ENCODE results near the gene LILRA5.

DNA sequence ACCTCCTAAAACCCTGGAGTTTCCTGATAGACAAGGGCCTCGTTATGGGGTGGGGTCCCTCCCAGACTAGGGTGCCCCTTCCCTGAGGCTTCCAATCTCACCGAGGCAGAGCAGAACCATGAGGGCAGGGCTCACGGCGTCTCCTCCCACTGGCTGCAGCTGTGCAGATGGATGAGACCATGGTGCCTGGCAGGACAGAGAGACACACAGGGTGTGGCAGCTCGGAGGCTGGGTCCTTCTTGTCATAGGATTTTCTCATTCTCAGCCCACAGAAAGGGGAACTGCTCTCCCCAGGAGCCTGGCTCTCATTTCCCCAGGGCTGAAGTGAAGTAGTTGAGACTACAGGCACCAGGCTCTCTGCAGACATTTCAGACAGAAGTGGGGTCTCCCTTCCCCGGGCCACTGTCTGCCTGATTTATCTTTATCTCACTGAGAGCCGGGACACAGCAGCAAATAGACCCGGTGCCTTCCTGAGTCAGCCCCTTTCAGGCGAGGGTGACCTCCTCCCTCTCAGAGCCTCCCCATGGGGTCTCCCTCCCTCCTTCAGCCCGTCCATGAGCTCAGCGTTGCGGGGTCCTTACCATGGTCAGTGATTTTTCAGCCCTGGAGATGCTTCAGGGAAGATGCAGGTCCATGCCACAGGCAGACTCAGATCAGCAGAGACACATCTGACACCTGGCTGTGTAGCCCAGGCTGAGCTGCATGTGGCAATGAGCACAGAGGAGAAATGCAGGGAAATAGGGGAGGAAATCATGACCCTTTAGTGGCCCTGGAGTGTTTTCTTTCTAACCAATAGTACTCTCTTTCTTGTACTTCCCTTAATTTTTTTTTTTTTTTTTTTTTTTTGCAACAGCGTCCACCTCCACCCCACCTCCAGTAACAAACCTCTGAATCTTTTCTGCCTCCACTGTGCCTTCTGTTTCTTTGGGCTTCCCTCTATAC lies at the start of gene LILRA5:
- TF ChIP-seq, protein P1, sequence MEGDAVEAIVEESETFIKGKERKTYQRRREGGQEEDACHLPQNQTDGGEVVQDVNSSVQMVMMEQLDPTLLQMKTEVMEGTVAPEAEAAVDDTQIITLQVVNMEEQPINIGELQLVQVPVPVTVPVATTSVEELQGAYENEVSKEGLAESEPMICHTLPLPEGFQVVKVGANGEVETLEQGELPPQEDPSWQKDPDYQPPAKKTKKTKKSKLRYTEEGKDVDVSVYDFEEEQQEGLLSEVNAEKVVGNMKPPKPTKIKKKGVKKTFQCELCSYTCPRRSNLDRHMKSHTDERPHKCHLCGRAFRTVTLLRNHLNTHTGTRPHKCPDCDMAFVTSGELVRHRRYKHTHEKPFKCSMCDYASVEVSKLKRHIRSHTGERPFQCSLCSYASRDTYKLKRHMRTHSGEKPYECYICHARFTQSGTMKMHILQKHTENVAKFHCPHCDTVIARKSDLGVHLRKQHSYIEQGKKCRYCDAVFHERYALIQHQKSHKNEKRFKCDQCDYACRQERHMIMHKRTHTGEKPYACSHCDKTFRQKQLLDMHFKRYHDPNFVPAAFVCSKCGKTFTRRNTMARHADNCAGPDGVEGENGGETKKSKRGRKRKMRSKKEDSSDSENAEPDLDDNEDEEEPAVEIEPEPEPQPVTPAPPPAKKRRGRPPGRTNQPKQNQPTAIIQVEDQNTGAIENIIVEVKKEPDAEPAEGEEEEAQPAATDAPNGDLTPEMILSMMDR (IDR thresholded peaks at IDR 0.05; ENCODE audit: poor library complexity, severe bottlenecking): no peak
- TF ChIP-seq EP300 (conservative IDR thresholded peaks at IDR 0.05; ENCODE audit: poor library complexity, severe bottlenecking): no peak
